HEK293T (cell line): ENCODE measurements around the gene CNTD1.

Experiments used
- CTBP1 ChIP-seq: fragments of 450-650 bp; IDR thresholded peaks from 2 replicates; pipeline ENCODE4 v1.6.1; 2016; ENCODE audit warnings: borderline replicate concordance
- ELF4 ChIP-seq: fragments of 450-650 bp; IDR thresholded peaks from 2 replicates; pipeline ENCODE4 v1.6.1; 2017; ENCODE audit warnings: antibody characterized with exemption
- FOXM1 ChIP-seq: fragments of 450-650 bp; IDR thresholded peaks from 2 replicates; pipeline ENCODE4 v1.6.1; 2017; ENCODE audit warnings: mild to moderate bottlenecking, borderline replicate concordance
- HDGF ChIP-seq: fragments of 450-650 bp; IDR thresholded peaks from 2 replicates; pipeline ENCODE4 v1.6.1; 2017; ENCODE audit warnings: antibody characterized with exemption, borderline replicate concordance
- SP1 ChIP-seq: fragments of 450-650 bp; IDR thresholded peaks from 2 replicates; pipeline ENCODE4 v1.6.1; 2017

GRCh38 chr17:42853597-42853967, 54.9 kb downstream of the CNTD1 start:
- TF ChIP-seq ELF4 (no peak), SP1 (no peak), FOXM1 (no peak), CTBP1 (no peak), HDGF (no peak)
